A549 (cell line): Measurements from ENCODE around the gene SNAI1.

Experiments
- BHLHE40 ChIP-seq: IDR thresholded peaks from 2 replicates; pipeline ENCODE4 v1.6.1; 2012; ENCODE audit warnings: low read depth, low read length, inconsistent platforms
- KDM1A ChIP-seq: fragments of 200-600 bp; sonication (generic); IDR thresholded peaks from 2 replicates; pipeline ENCODE4 v1.6.1; 2016; ENCODE audit warnings: low read depth, mild to moderate bottlenecking
- MAZ ChIP-seq: fragments of 150-350 bp; IDR thresholded peaks from 2 replicates; pipeline ENCODE4 v1.6.1; 2014; ENCODE audit warnings: antibody characterized with exemption, low read depth, low read length, borderline replicate concordance
- NR3C1 ChIP-seq: fragments of >200 bp; sonication (Bioruptor Twin); formaldehyde crosslinking; IDR thresholded peaks from 3 replicates; pipeline ENCODE4 v1.6.1; 2017
- POLR2A ChIP-seq: IDR thresholded peaks from 2 replicates; pipeline ENCODE4 v1.6.1; 2012; ENCODE audit warnings: mild to moderate bottlenecking, low read length
- RAD21 ChIP-seq, 2 experiments: fragments of >200 bp in 1 of 2; sonication (Bioruptor Twin) in 1 of 2; formaldehyde crosslinking in 1 of 2; IDR thresholded peaks in 1 of 2; conservative IDR thresholded peaks in 1 of 2; 2 replicates in 1 of 2; 3 replicates in 1 of 2; pipeline ENCODE4 v1.6.1; 2012 to 2018; ENCODE audit warnings: inconsistent platforms in 1 of 2
- RNF2 ChIP-seq: fragments of 200-600 bp; sonication (generic); IDR thresholded peaks from 2 replicates; pipeline ENCODE4 v1.6.1; 2016; ENCODE audit warnings: low read depth, mild to moderate bottlenecking, antibody characterized with exemption, moderate library complexity, borderline replicate concordance
- ZNF302 ChIP-seq: fragments of 250-450 bp; sonication (Bioruptor Pico); IDR thresholded peaks from 2 replicates; pipeline ENCODE4 v1.9.0; 2021; ENCODE audit warnings: inconsistent platforms, mild to moderate bottlenecking, moderate library complexity
- TF ChIP-seq, protein P1 (sequence below): fragments of >200 bp; sonication (Bioruptor Twin); formaldehyde crosslinking; IDR thresholded peaks from 3 replicates; pipeline ENCODE4 v1.5.1; 2016
- TF ChIP-seq, protein P2 (sequence below): fragments of 450-650 bp; IDR thresholded peaks from 2 replicates; pipeline ENCODE4 v1.6.1; 2014; ENCODE audit warnings: antibody characterized with exemption
- TF ChIP-seq, protein P3 (sequence below): fragments of 200-600 bp; sonication (generic); IDR thresholded peaks from 2 replicates; pipeline ENCODE4 v1.6.1; 2016; ENCODE audit warnings: antibody characterized with exemption, mild to moderate bottlenecking, moderate library complexity

DNA sequence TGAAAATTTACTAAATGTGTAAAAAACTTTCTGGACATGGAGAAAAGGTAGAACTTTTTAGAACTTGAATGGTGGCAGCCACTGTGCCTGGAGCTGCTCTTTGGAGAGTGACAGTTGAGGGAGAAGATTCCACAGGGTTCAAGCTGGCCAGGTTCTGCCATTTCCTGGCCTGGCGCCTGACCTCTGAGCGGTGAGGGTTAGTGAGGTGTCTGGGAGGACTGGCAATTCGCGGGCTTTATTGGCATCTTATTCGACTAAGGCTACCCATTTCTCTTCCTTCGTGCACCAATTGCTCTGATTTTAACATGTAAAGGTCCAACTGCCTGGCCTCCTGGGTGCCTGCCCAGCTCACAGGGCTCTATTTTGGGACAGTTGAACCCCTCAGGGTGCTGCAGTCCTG, 2.4 kb downstream of the SNAI1 start:
- TF ChIP-seq, protein P1, sequence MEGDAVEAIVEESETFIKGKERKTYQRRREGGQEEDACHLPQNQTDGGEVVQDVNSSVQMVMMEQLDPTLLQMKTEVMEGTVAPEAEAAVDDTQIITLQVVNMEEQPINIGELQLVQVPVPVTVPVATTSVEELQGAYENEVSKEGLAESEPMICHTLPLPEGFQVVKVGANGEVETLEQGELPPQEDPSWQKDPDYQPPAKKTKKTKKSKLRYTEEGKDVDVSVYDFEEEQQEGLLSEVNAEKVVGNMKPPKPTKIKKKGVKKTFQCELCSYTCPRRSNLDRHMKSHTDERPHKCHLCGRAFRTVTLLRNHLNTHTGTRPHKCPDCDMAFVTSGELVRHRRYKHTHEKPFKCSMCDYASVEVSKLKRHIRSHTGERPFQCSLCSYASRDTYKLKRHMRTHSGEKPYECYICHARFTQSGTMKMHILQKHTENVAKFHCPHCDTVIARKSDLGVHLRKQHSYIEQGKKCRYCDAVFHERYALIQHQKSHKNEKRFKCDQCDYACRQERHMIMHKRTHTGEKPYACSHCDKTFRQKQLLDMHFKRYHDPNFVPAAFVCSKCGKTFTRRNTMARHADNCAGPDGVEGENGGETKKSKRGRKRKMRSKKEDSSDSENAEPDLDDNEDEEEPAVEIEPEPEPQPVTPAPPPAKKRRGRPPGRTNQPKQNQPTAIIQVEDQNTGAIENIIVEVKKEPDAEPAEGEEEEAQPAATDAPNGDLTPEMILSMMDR: no peak
- TF ChIP-seq BHLHE40 (no peak), RAD21 (conservative IDR thresholded peaks at IDR 0.05 in 1 of 2, IDR thresholded peaks at IDR 0.05 in 1 of 2) (no peak), KDM1A (no peak), NR3C1 (no peak), POLR2A (no peak), RNF2 (no peak), MAZ (no peak), ZNF302 (no peak)
- TF ChIP-seq, protein P2, sequence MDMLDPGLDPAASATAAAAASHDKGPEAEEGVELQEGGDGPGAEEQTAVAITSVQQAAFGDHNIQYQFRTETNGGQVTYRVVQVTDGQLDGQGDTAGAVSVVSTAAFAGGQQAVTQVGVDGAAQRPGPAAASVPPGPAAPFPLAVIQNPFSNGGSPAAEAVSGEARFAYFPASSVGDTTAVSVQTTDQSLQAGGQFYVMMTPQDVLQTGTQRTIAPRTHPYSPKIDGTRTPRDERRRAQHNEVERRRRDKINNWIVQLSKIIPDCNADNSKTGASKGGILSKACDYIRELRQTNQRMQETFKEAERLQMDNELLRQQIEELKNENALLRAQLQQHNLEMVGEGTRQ: no peak
- TF ChIP-seq, protein P3, sequence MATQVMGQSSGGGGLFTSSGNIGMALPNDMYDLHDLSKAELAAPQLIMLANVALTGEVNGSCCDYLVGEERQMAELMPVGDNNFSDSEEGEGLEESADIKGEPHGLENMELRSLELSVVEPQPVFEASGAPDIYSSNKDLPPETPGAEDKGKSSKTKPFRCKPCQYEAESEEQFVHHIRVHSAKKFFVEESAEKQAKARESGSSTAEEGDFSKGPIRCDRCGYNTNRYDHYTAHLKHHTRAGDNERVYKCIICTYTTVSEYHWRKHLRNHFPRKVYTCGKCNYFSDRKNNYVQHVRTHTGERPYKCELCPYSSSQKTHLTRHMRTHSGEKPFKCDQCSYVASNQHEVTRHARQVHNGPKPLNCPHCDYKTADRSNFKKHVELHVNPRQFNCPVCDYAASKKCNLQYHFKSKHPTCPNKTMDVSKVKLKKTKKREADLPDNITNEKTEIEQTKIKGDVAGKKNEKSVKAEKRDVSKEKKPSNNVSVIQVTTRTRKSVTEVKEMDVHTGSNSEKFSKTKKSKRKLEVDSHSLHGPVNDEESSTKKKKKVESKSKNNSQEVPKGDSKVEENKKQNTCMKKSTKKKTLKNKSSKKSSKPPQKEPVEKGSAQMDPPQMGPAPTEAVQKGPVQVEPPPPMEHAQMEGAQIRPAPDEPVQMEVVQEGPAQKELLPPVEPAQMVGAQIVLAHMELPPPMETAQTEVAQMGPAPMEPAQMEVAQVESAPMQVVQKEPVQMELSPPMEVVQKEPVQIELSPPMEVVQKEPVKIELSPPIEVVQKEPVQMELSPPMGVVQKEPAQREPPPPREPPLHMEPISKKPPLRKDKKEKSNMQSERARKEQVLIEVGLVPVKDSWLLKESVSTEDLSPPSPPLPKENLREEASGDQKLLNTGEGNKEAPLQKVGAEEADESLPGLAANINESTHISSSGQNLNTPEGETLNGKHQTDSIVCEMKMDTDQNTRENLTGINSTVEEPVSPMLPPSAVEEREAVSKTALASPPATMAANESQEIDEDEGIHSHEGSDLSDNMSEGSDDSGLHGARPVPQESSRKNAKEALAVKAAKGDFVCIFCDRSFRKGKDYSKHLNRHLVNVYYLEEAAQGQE: no peak
